HepG2 (cell line): ENCODE measurements around the gene KIRREL3. TPM values are rescaled to one million over a fixed set of nuclear protein-coding genes. Genes with fewer than 3 reads are reported as not detected.

Source experiments
- GABPA ChIP-seq, 2 experiments: IDR thresholded peaks; 2 replicates each; pipeline ENCODE4 v1.6.1; 2011 to 2016; ENCODE audit warnings: low read depth in 2 of 2, low read length in 1 of 2, missing biosample characterization in 1 of 2, missing genetic modification characterization in 1 of 2
- MED13 ChIP-seq: sonication (generic); formaldehyde crosslinking; IDR thresholded peaks from 2 replicates; pipeline ENCODE4 v1.5.0; 2020; ENCODE audit warnings: missing genetic modification reagents
- NR2F6 ChIP-seq, 2 experiments: IDR thresholded peaks; 2 replicates each; pipeline ENCODE4 v1.6.1; 2016; ENCODE audit warnings: antibody characterized with exemption in 1 of 2, mild to moderate bottlenecking in 1 of 2
- ZNF160 ChIP-seq: sonication (generic); formaldehyde crosslinking; IDR thresholded peaks from 2 replicates; pipeline ENCODE4 v1.8.0; 2022; ENCODE audit warnings: mild to moderate bottlenecking, inconsistent platforms, missing genetic modification reagents
- ZNF672 ChIP-seq: sonication (generic); formaldehyde crosslinking; IDR thresholded peaks from 2 replicates; pipeline ENCODE4 v1.8.1; 2022; ENCODE audit warnings: missing genetic modification reagents
- ZNF790 ChIP-seq: sonication (generic); formaldehyde crosslinking; IDR thresholded peaks from 2 replicates; pipeline ENCODE4 v1.8.0; 2022; ENCODE audit warnings: missing genetic modification reagents, mild to moderate bottlenecking, borderline replicate concordance
- polyA plus RNA-seq, 8 experiments: library from polyadenylated mRNA; depleted of rRNA in 3 of 8; stranded (reverse) in 7 of 8; unstranded in 1 of 8; fragments of >200 nt; fragmentation: Illumina TruSeq in 4 of 8; extraction: Trizol in 4 of 8; gene quantifications; 2 replicates each; pipeline versions ENCODE4 v1.2.1 to v1.2.3, GENCODE V29; 2011 to 2016; ENCODE audit warnings: low read depth in 4 of 8, missing spikeins in 1 of 8, mixed read lengths in 1 of 8; ENCODE audit not compliant: insufficient read depth in 1 of 8
- total RNA-seq, 5 experiments: library from RNA; depleted of rRNA; stranded (reverse); fragments of >200 nt; fragmentation: Illumina TruSeq; extraction: Trizol; gene quantifications; 2 replicates each; pipeline ENCODE4 v1.2.3, GENCODE V29; 2016; ENCODE audit warnings: low read depth in 1 of 5
- TF ChIP-seq, protein P1 (sequence below): sonication (generic); formaldehyde crosslinking; IDR thresholded peaks from 2 replicates; pipeline ENCODE4 v1.4.0; 2020; ENCODE audit warnings: mild to moderate bottlenecking, missing genetic modification reagents, borderline replicate concordance
- TF ChIP-seq, protein P2 (sequence below): sonication (generic); formaldehyde crosslinking; IDR thresholded peaks from 2 replicates; pipeline ENCODE4 v1.8.1; 2023; ENCODE audit warnings: missing genetic modification reagents, inconsistent platforms, borderline replicate concordance

The KIRREL3 gene
- total and polyA plus RNA-seq, 2 of the 13 experiments (the other 11 are each of a cell fraction or from before 2014, with no cell fraction given) = not detected

GRCh38 chr11:126743628-126744027 lies 256.9 kb downstream of the KIRREL3 start (continued):
- TF ChIP-seq, protein P1, sequence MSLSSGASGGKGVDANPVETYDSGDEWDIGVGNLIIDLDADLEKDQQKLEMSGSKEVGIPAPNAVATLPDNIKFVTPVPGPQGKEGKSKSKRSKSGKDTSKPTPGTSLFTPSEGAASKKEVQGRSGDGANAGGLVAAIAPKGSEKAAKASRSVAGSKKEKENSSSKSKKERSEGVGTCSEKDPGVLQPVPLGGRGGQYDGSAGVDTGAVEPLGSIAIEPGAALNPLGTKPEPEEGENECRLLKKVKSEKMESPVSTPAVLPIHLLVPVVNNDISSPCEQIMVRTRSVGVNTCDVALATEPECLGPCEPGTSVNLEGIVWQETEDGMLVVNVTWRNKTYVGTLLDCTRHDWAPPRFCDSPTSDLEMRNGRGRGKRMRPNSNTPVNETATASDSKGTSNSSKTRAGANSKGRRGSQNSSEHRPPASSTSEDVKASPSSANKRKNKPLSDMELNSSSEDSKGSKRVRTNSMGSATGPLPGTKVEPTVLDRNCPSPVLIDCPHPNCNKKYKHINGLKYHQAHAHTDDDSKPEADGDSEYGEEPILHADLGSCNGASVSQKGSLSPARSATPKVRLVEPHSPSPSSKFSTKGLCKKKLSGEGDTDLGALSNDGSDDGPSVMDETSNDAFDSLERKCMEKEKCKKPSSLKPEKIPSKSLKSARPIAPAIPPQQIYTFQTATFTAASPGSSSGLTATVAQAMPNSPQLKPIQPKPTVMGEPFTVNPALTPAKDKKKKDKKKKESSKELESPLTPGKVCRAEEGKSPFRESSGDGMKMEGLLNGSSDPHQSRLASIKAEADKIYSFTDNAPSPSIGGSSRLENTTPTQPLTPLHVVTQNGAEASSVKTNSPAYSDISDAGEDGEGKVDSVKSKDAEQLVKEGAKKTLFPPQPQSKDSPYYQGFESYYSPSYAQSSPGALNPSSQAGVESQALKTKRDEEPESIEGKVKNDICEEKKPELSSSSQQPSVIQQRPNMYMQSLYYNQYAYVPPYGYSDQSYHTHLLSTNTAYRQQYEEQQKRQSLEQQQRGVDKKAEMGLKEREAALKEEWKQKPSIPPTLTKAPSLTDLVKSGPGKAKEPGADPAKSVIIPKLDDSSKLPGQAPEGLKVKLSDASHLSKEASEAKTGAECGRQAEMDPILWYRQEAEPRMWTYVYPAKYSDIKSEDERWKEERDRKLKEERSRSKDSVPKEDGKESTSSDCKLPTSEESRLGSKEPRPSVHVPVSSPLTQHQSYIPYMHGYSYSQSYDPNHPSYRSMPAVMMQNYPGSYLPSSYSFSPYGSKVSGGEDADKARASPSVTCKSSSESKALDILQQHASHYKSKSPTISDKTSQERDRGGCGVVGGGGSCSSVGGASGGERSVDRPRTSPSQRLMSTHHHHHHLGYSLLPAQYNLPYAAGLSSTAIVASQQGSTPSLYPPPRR (CRISPR knock-in tag) = no peak
- TF ChIP-seq, protein P2, sequence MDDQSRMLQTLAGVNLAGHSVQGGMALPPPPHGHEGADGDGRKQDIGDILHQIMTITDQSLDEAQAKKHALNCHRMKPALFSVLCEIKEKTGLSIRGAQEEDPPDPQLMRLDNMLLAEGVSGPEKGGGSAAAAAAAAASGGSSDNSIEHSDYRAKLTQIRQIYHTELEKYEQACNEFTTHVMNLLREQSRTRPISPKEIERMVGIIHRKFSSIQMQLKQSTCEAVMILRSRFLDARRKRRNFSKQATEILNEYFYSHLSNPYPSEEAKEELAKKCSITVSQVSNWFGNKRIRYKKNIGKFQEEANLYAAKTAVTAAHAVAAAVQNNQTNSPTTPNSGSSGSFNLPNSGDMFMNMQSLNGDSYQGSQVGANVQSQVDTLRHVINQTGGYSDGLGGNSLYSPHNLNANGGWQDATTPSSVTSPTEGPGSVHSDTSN = no peak
- TF ChIP-seq ZNF160 (CRISPR knock-in tag) (no peak), GABPA (IDR thresholded peaks at IDR 0.05; ENCODE audit: low read depth, low read length) (no peak), GABPA (CRISPR knock-in tag; IDR thresholded peaks at IDR 0.05; ENCODE audit: low read depth) (no peak), ZNF672 (no peak), NR2F6 (IDR thresholded peaks at IDR 0.05) (no peak), NR2F6 (CRISPR knock-in tag; IDR thresholded peaks at IDR 0.05) (no peak), ZNF790 (CRISPR knock-in tag) (no peak), MED13 (CRISPR knock-in tag) (no peak)
